Subcutaneous abdominal adipose tissue (tissue), 5 donors: ENCODE measurements around the gene ZBTB25.

Experiments
- H3K27ac ChIP-seq: one replicate; pipeline ENCODE4 v1.7.0; 2013; ENCODE audit warnings: low read depth, mild to moderate bottlenecking, inconsistent platforms, low read length, moderate library complexity
- H3K27me3 ChIP-seq, 5 donors: one replicate each; pipeline ENCODE4 v1.7.0; 2013; ENCODE audit warnings: low read length in 5 of 5, inconsistent platforms in 1 of 5; ENCODE audit not compliant: control insufficient read depth in 5 of 5, insufficient read depth in 4 of 5
- H3K36me3 ChIP-seq, 5 donors: one replicate each; pipeline ENCODE4 v1.7.0; 2013; ENCODE audit warnings: low read length in 5 of 5; ENCODE audit not compliant: control insufficient read depth in 5 of 5, insufficient read depth in 5 of 5
- H3K4me1 ChIP-seq, 5 donors: one replicate each; pipeline ENCODE4 v1.7.0; 2013; ENCODE audit warnings: low read length in 5 of 5, mild to moderate bottlenecking in 3 of 5, moderate library complexity in 1 of 5; ENCODE audit not compliant: control insufficient read depth in 5 of 5, insufficient read depth in 5 of 5
- H3K4me3 ChIP-seq, 5 donors: one replicate each; pipeline ENCODE4 v1.7.0; 2013; ENCODE audit warnings: low read length in 5 of 5, low read depth in 1 of 5
- H3K9ac ChIP-seq, 5 donors: one replicate each; pipeline ENCODE4 v1.7.0; 2013; ENCODE audit warnings: low read length in 5 of 5, mild to moderate bottlenecking in 4 of 5, moderate library complexity in 3 of 5
- H3K9me3 ChIP-seq, 5 donors: one replicate each; pipeline ENCODE4 v1.7.0; 2013; ENCODE audit warnings: low read length in 5 of 5; ENCODE audit not compliant: control insufficient read depth in 5 of 5
- donor health status: healthy.
- donor health status: healthy.
- donor health status: healthy.
- donor health status: healthy.
- donor health status: healthy.

ZBTB25 gene

DNA sequence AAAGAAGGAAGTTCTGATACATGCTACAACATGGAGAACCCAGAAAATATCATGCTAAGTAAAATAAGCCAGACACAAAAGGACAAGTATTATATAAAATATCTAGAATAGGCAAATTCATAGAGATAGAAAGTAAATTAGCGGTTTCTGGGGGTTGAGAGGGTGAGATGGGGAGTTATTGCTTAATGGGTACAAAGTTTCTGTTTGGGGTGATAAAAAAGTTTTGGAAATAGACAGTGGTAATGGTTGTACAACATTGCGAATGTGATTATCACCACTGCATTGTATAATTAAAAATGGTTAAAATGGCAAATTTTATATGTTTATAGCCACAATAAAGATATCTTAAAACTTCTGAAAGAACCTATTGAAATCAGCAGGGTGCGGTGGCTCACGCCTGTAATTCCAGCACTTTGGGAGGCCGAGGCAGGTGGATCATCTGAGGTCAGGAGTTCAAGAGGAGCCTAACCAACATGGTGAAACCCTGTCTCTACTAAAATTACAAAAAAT is 15.0 kb downstream of the ZBTB25 start:
- H3K36me3 ChIP-seq: peaks cover 16 to 43% (median 24%) of the 10 kb centered on the region in 5 donors
- no peak overlapping the region for H3K9ac ChIP-seq
- no peak overlapping the region for H3K27ac ChIP-seq
- no peaks in the 10 kb centered on the region for H3K9me3 ChIP-seq
- H3K4me1 ChIP-seq: no peaks in the 10 kb centered on the region
- H3K27me3 ChIP-seq: no peaks in the 10 kb centered on the region
- H3K4me3 ChIP-seq: no peak overlapping the region

DNA sequence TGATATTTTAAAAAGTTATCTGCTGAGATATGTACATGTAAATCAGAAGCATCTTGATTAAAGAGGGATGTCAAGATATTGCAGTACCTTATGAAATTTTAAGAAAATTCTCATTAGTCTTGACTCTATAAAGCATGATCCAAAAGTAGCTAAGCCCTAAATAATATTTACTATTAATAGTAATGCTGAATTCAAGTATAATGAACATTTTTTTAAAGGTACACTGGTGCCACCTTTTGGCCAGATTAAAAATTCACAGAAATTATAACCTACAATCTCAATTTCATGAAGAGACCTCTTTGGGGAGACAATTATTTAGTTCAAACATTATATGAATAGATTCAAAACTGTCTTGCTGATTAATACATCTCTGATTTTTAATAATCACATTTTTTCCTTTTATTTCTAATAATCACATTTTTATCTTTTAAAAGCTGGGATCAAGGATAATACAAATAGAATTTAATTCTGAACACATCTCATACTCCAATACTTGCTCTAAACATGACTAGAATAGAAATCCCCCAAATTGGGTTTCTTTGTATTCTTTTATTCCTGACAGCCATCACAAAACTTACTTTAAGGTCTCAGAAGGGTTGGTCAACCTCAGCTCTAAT is 24.9 kb downstream of the ZBTB25 start:
- no peak overlapping the region for H3K27ac ChIP-seq
- no peak overlapping the region for H3K4me3 ChIP-seq
- no peak overlapping the region for H3K9ac ChIP-seq
- no peaks in the 10 kb centered on the region for H3K27me3 ChIP-seq
- H3K4me1 ChIP-seq: no peaks in the 10 kb centered on the region
- no peaks in the 10 kb centered on the region for H3K9me3 ChIP-seq
- peaks cover 0 to 13% (median 0%) of the 10 kb centered on the region in 5 donors for H3K36me3 ChIP-seq

GRCh38 chr14:64476438-64476837 is 27.2 kb downstream of the ZBTB25 start:
- Histone ChIP-seq H3K36me3 (peaks cover 0 to 13% (median 0%) of the 10 kb centered on the region in 5 donors), H3K9ac (no peak overlapping the region), H3K4me1 (no peaks in the 10 kb centered on the region), H3K4me3 (no peak overlapping the region), H3K27ac (no peak overlapping the region), H3K27me3 (no peaks in the 10 kb centered on the region), H3K9me3 (no peaks in the 10 kb centered on the region)

- Histone ChIP-seq H3K4me1 (no peaks in the 10 kb centered on the region), H3K9me3 (no peaks in the 10 kb centered on the region), H3K27me3 (no peaks in the 10 kb centered on the region), H3K9ac (no peak overlapping the region), H3K36me3 (peaks cover 0 to 8% (median 0%) of the 10 kb centered on the region in 5 donors), H3K4me3 (no peak overlapping the region), H3K27ac (no peak overlapping the region)
Observed at GRCh38 chr14:64475585-64476273, 27.9 kb downstream of the ZBTB25 start.

GRCh38 chr14:64474698-64475097 is 28.9 kb downstream of the ZBTB25 start:
- no peaks in the 10 kb centered on the region for H3K27me3 ChIP-seq
- H3K9me3 ChIP-seq: no peaks in the 10 kb centered on the region
- peaks cover 0 to 5% (median 0%) of the 10 kb centered on the region in 5 donors for H3K36me3 ChIP-seq
- no peaks in the 10 kb centered on the region for H3K4me1 ChIP-seq
- H3K9ac ChIP-seq: no peak overlapping the region
- H3K4me3 ChIP-seq: no peak overlapping the region
- H3K27ac ChIP-seq: no peak overlapping the region

- H3K9me3 ChIP-seq: no peaks in the 10 kb centered on the region
- no peak overlapping the region for H3K27ac ChIP-seq
- H3K36me3 ChIP-seq: peaks cover 0 to 3% (median 0%) of the 10 kb centered on the region in 5 donors
- no peaks in the 10 kb centered on the region for H3K4me1 ChIP-seq
- H3K9ac ChIP-seq: no peak overlapping the region
- H3K4me3 ChIP-seq: no peak overlapping the region
- H3K27me3 ChIP-seq: no peaks in the 10 kb centered on the region
Observed at GRCh38 chr14:64474041-64474440, 29.6 kb downstream of the ZBTB25 start.

GRCh38 chr14:64468451-64468850 is 35.2 kb downstream of the ZBTB25 start:
- H3K36me3 ChIP-seq: no peaks in the 10 kb centered on the region
- no peak overlapping the region for H3K9ac ChIP-seq
- no peak overlapping the region for H3K4me3 ChIP-seq
- no peak overlapping the region for H3K27ac ChIP-seq
- no peaks in the 10 kb centered on the region for H3K27me3 ChIP-seq
- H3K4me1 ChIP-seq: peaks cover 0 to 25% (median 16%) of the 10 kb centered on the region in 5 donors
- H3K9me3 ChIP-seq: no peaks in the 10 kb centered on the region

DNA sequence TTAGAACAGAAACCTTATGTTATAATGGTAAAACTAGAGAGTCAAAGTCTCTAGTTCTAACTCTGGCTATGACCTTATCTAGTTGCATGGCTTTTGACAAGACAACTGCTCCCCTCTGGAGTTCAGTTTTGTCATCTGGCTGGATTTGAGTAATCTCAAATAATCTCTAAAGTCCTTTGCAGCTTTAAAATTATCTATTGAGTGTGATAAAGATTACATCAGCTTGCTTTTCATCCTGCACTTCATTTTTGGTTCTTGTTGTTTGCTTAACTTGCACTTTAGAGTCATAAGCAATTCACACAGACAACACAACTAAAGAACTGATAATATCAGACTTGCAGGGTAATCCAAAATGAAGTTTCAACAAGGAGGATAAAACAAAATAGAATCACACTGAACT is 36.1 kb downstream of the ZBTB25 start:
- no peaks in the 10 kb centered on the region for H3K9me3 ChIP-seq
- no peak overlapping the region for H3K4me3 ChIP-seq
- no peaks in the 10 kb centered on the region for H3K27me3 ChIP-seq
- H3K9ac ChIP-seq: no peak overlapping the region
- H3K36me3 ChIP-seq: peaks cover 0 to 5% (median under 1%) of the 10 kb centered on the region in 5 donors
- no peak overlapping the region for H3K27ac ChIP-seq
- peaks cover 0 to 25% (median 16%) of the 10 kb centered on the region in 5 donors for H3K4me1 ChIP-seq

DNA sequence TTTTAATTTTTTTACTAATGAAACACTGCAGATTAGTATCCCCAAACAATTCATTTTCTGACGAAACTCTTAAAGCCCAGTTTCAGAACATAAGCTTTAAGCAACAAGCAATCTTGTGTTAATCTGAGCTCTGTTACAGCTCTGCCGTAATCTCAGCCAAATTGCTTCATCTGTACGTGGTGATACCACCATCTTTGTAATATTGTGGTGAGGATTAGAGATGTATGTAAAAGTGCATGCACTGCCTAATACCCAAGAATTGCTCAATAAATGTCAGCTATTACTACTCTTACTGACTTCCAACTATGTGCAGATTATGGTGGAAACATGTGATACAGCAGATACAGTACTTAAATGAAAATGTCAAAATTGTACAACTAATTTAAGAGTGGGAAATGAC is 36.5 kb downstream of the ZBTB25 start:
- H3K4me3 ChIP-seq: no peak overlapping the region
- no peak overlapping the region for H3K9ac ChIP-seq
- no peak overlapping the region for H3K27ac ChIP-seq
- peaks cover 0 to 25% (median 16%) of the 10 kb centered on the region in 5 donors for H3K4me1 ChIP-seq
- no peaks in the 10 kb centered on the region for H3K27me3 ChIP-seq
- peaks cover 0 to 10% (median 2%) of the 10 kb centered on the region in 5 donors for H3K36me3 ChIP-seq
- no peaks in the 10 kb centered on the region for H3K9me3 ChIP-seq

DNA sequence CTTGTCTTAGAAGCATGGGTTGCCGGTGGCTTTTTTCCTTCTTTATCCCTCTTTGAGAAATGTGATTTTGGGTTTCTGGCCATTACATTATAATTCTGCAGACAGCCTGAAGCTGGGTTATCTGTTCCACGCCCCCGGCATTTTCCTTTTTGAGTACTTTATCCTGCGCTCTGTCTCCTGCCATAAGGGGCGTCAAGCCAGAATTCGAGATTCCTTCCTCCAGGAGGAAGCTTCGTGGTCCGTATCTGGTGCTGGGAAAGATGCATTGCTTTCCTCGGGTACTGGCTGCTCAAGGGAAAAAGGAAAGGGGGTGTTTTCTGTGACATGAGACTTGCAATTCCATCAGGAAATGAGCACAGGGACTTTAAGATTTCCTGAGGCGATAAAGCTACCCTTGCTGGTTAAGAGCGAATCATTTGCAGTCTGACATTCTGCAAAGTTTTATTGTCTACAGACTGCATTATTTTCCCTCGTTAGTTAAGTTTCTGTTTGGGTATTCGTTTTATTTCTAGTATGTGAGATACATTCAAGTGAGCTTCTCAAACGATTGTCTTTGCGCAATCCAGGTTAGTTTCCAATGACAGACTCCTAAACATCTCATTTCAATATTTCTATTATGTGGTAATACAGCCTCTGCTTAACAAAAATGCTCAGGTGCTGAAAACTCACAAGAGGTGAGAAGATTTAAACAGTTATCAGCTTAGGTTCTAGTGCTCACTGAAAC is 37.6 kb downstream of the ZBTB25 start:
- no peaks in the 10 kb centered on the region for H3K9me3 ChIP-seq
- H3K36me3 ChIP-seq: peaks cover 2 to 13% (median 6%) of the 10 kb centered on the region in 5 donors
- no peak overlapping the region for H3K27ac ChIP-seq
- peak overlapping the region; percentile 67 to 74 (median 71) for H3K4me3 ChIP-seq
- H3K4me1 ChIP-seq: peaks cover 0 to 25% (median 16%) of the 10 kb centered on the region in 5 donors
- H3K9ac ChIP-seq: peak overlapping the region in 4 of 5 donors; percentile 4 to 71 (median 54)
- no peaks in the 10 kb centered on the region for H3K27me3 ChIP-seq
